Measurements from ENCODE around the gene OR3A3.
"Not testable (repeated sequence)": the region's sequence is repeated elsewhere in the genome, so short reads cannot be mapped to it uniquely, and the experiment has no call there.

The OR3A3 gene

GRCh38 chr17:3411070-3411469 is at the start of gene OR3A3:
Gene OR3A3 (plus strand): TSS chr17:3411370.
- DNase-seq (ENCODE audit: low read depth in 1 of 2, low spot score in 1 of 2) = no peak

GRCh38 chr17:3371167-3371566 is 40.0 kb upstream of the OR3A3 start:
- not testable (repeated sequence) for DNase-seq (ENCODE audit: low read depth in 1 of 2, low spot score in 1 of 2)

GRCh38 chr17:3378321-3378720 is 32.8 kb upstream of the OR3A3 start:
- DNase-seq (ENCODE audit: low read depth in 1 of 2, low spot score in 1 of 2) = no peak

GRCh38 chr17:3381957-3382356 is 29.2 kb upstream of the OR3A3 start:
- no peak for DNase-seq (ENCODE audit: low read depth in 1 of 2, low spot score in 1 of 2)

GRCh38 chr17:3385869-3386816 is 25.0 kb upstream of the OR3A3 start, which contains the start of gene OR3A2:
Gene OR3A2 (minus strand): TSS chr17:3386308.
- DNase-seq (ENCODE audit: low read depth in 1 of 2, low spot score in 1 of 2) = peak in 1 of 2 donors; percentile 20

- DNase-seq (ENCODE audit: low read depth in 1 of 2, low spot score in 1 of 2) = no peak
Observed at GRCh38 chr17:3389791-3390190, 21.4 kb upstream of the OR3A3 start.

- DNase-seq (ENCODE audit: low read depth in 1 of 2, low spot score in 1 of 2) = not testable (repeated sequence)
Observed at GRCh38 chr17:3397801-3398200, 13.4 kb upstream of the OR3A3 start.

GRCh38 chr17:3398310-3398709 is 12.9 kb upstream of the OR3A3 start, which contains the start of gene OR1E1:
Gene OR1E1 (minus strand): TSS chr17:3398410. CDS start chr17:3398410, 0 bp downstream.
- DNase-seq (ENCODE audit: low read depth in 1 of 2, low spot score in 1 of 2) = no peak

- DNase-seq (ENCODE audit: low read depth in 1 of 2, low spot score in 1 of 2) = no peak
Observed at GRCh38 chr17:3400055-3400454, 11.1 kb upstream of the OR3A3 start.

GRCh38 chr17:3401786-3402185 is 9.4 kb upstream of the OR3A3 start:
- no peak for DNase-seq (ENCODE audit: low read depth in 1 of 2, low spot score in 1 of 2)

- not testable (repeated sequence) for DNase-seq (ENCODE audit: low read depth in 1 of 2, low spot score in 1 of 2)
Observed at GRCh38 chr17:3403856-3404255, 7.3 kb upstream of the OR3A3 start.

GRCh38 chr17:3412216-3412615 is 1.0 kb downstream of the OR3A3 start:
- not testable (repeated sequence) for DNase-seq (ENCODE audit: low read depth in 1 of 2, low spot score in 1 of 2)

- DNase-seq (ENCODE audit: low read depth in 1 of 2, low spot score in 1 of 2) = no peak
Observed at GRCh38 chr17:3415610-3416009, 4.4 kb downstream of the OR3A3 start.

- no peak for DNase-seq (ENCODE audit: low read depth in 1 of 2, low spot score in 1 of 2)
Observed at GRCh38 chr17:3418222-3418621, 7.1 kb downstream of the OR3A3 start.

- DNase-seq (ENCODE audit: low read depth in 1 of 2, low spot score in 1 of 2) = not testable (repeated sequence)
Observed at GRCh38 chr17:3433215-3433614, 22.0 kb downstream of the OR3A3 start.

- DNase-seq (ENCODE audit: low read depth in 1 of 2, low spot score in 1 of 2) = no peak
Observed at GRCh38 chr17:3433741-3434140, 22.6 kb downstream of the OR3A3 start, which contains the start of gene OR1E2. Gene OR1E2 (minus strand): TSS chr17:3433841. CDS start chr17:3433841, 0 bp downstream.

- no peak for DNase-seq (ENCODE audit: low read depth in 1 of 2, low spot score in 1 of 2)
Observed at GRCh38 chr17:3438368-3438767, 27.2 kb downstream of the OR3A3 start.

GRCh38 chr17:3440451-3440850 is 29.3 kb downstream of the OR3A3 start:
- DNase-seq (ENCODE audit: low read depth in 1 of 2, low spot score in 1 of 2) = no peak

GRCh38 chr17:3447625-3448024 is 36.5 kb downstream of the OR3A3 start:
- DNase-seq (ENCODE audit: low read depth in 1 of 2, low spot score in 1 of 2) = no peak

GRCh38 chr17:3448059-3448665 is 37.0 kb downstream of the OR3A3 start:
- DNase-seq (ENCODE audit: low read depth in 1 of 2, low spot score in 1 of 2) = no peak

- DNase-seq (ENCODE audit: low read depth in 1 of 2, low spot score in 1 of 2) = not testable (repeated sequence)
Observed at GRCh38 chr17:3466355-3466754, 55.2 kb downstream of the OR3A3 start.

- no peak for DNase-seq (ENCODE audit: low read depth in 1 of 2, low spot score in 1 of 2)
Observed at GRCh38 chr17:3469529-3469928, 58.4 kb downstream of the OR3A3 start.

Data from activated CD4-positive, alpha-beta T cell treated with anti-CD3 and anti-CD28 coated beads, Interleukin-2, amount 50 U/mL, for 24 hours (primary cell).